GM23338 (cell line): Measurements from ENCODE around the gene FGGY. TPM values are rescaled to one million over a fixed set of nuclear protein-coding genes. Genes with fewer than 3 reads are reported as not detected.

ENCODE experiments used
- ATAC-seq: fragments of 200-7000 bp; cut with Tn5 transposase; 3 replicates; pipeline ENCODE4 v1.9.1; 2020
- DNase-seq: peaks from one replicate; pipeline ENCODE4 v3.0.0-alpha.2; 2015; ENCODE audit warnings: low spot score
- H2AFZ ChIP-seq: fragments of 200-600 bp; sonication (generic); 2 replicates; pipeline ENCODE4 v1.8.0; 2016; ENCODE audit warnings: antibody characterized with exemption, mild to moderate bottlenecking, moderate library complexity
- H3F3A ChIP-seq: fragments of 200-600 bp; sonication (generic); replicated peaks from 2 replicates; pipeline ENCODE4 v1.8.0; 2017; ENCODE audit warnings: antibody characterized with exemption, mixed run types, low read depth
- H3K27ac ChIP-seq: fragments of 200-600 bp; sonication (generic); 2 replicates; pipeline ENCODE4 v1.6.1; 2016; ENCODE audit warnings: low read depth
- H3K27me3 ChIP-seq: fragments of 200-600 bp; sonication (generic); 2 replicates; pipeline ENCODE4 v1.8.0; 2016; ENCODE audit warnings: mild to moderate bottlenecking, mixed run types, moderate library complexity; ENCODE audit not compliant: insufficient read depth
- H3K36me3 ChIP-seq: fragments of 200-600 bp; sonication (generic); 2 replicates; pipeline ENCODE4 v1.8.0; 2016; ENCODE audit warnings: mild to moderate bottlenecking; ENCODE audit not compliant: insufficient read depth
- H3K4me1 ChIP-seq: fragments of 200-600 bp; sonication (generic); 2 replicates; pipeline ENCODE4 v1.8.0; 2016; ENCODE audit warnings: mild to moderate bottlenecking, moderate library complexity; ENCODE audit not compliant: insufficient read depth
- H3K4me2 ChIP-seq: fragments of 200-600 bp; sonication (generic); 2 replicates; pipeline ENCODE4 v1.7.1; 2017; ENCODE audit warnings: mixed run types
- H3K4me3 ChIP-seq: fragments of 200-600 bp; sonication (generic); 2 replicates; pipeline ENCODE4 v1.6.1; 2016; ENCODE audit warnings: mixed run types
- H3K79me2 ChIP-seq: fragments of 200-600 bp; sonication (generic); replicated peaks from 2 replicates; pipeline ENCODE4 v1.8.0; 2017; ENCODE audit warnings: mild to moderate bottlenecking; ENCODE audit not compliant: insufficient read depth
- H3K9me2 ChIP-seq: fragments of 200-600 bp; sonication (generic); 2 replicates; pipeline ENCODE4 v1.8.0; 2017; ENCODE audit not compliant: insufficient read depth
- H4K20me1 ChIP-seq: fragments of 200-600 bp; sonication (generic); replicated peaks from 2 replicates; pipeline ENCODE4 v1.8.0; 2017; ENCODE audit warnings: mild to moderate bottlenecking; ENCODE audit not compliant: insufficient read depth
- H3K27ac Mint-ChIP-seq: 2 replicates; pipeline ENCODE4 v1.8.0; 2020; ENCODE audit warnings: inconsistent platforms, mild to moderate bottlenecking, moderate library complexity, mixed read lengths
- H3K27me3 Mint-ChIP-seq: 3 replicates; pipeline ENCODE4 v1.8.0; 2022; ENCODE audit warnings: low read depth, mild to moderate bottlenecking, moderate library complexity, mixed read lengths, inconsistent platforms; ENCODE audit not compliant: insufficient read depth, poor library complexity
- H3K36me3 Mint-ChIP-seq: 3 replicates; pipeline ENCODE4 v1.8.0; 2021; ENCODE audit warnings: low read depth, mild to moderate bottlenecking, inconsistent platforms, moderate library complexity, mixed read lengths
- H3K4me1 Mint-ChIP-seq: 3 replicates; pipeline ENCODE4 v1.8.0; 2020; ENCODE audit warnings: mild to moderate bottlenecking, inconsistent platforms, mixed read lengths
- H3K4me3 Mint-ChIP-seq: 3 replicates; pipeline ENCODE4 v1.8.0; 2021; ENCODE audit warnings: moderate library complexity, mild to moderate bottlenecking, inconsistent platforms, mixed read lengths
- H3K9me3 Mint-ChIP-seq: 3 replicates; pipeline ENCODE4 v1.8.0; 2020; ENCODE audit warnings: moderate library complexity, mild to moderate bottlenecking, inconsistent platforms, mixed read lengths
- EZH2 ChIP-seq: fragments of 200-600 bp; sonication (generic); IDR thresholded peaks from one replicate; pipeline ENCODE4 v1.8.0; 2017; ENCODE audit warnings: antibody characterized with exemption, mild to moderate bottlenecking, low read depth; ENCODE audit not compliant: unreplicated experiment
- JUNB ChIP-seq: IDR thresholded peaks from one replicate; pipeline ENCODE4 v1.6.1; 2016; ENCODE audit warnings: antibody characterized with exemption; ENCODE audit not compliant: unreplicated experiment
- NANOG ChIP-seq: IDR thresholded peaks from 2 replicates; pipeline ENCODE4 v1.6.1; 2016; ENCODE audit warnings: antibody characterized with exemption, borderline replicate concordance
- POLR2AphosphoS5 ChIP-seq: IDR thresholded peaks from 2 replicates; pipeline ENCODE4 v1.6.1; 2016; ENCODE audit warnings: antibody characterized with exemption, low read depth
- STAT1 ChIP-seq: IDR thresholded peaks from one replicate; pipeline ENCODE4 v1.6.1; 2016; ENCODE audit warnings: antibody characterized with exemption; ENCODE audit not compliant: unreplicated experiment
- ZNF331 ChIP-seq: fragments of 250-450 bp; sonication (Bioruptor Pico); IDR thresholded peaks from 2 replicates; pipeline ENCODE4 v1.5.0; 2020; ENCODE audit warnings: low read depth, mild to moderate bottlenecking, moderate library complexity
- polyA plus RNA-seq: library from polyadenylated mRNA; unstranded; fragments of >200 nt; fragmentation: Nextera tagmentation; extraction: Ambion mirVana; gene quantifications from 2 replicates; pipeline ENCODE4 v1.2.1, GENCODE V29; 2016
- total RNA-seq: library from RNA; depleted of rRNA; stranded (reverse); fragments of >200 nt; shearing (Covaris generic); gene quantifications from 2 replicates; pipeline ENCODE4 v1.2.3, GENCODE V29; 2014
- TF ChIP-seq, protein P1 (sequence below): IDR thresholded peaks from one replicate; pipeline ENCODE4 v1.6.1; 2018; ENCODE audit warnings: antibody characterized with exemption; ENCODE audit not compliant: unreplicated experiment
- TF ChIP-seq, protein P2 (sequence below): fragments of 250-450 bp; sonication (Bioruptor Pico); IDR thresholded peaks from 2 replicates; pipeline ENCODE4 v1.5.0; 2020; ENCODE audit warnings: mild to moderate bottlenecking, moderate library complexity

Gene FGGY
- total and polyA plus RNA-seq, 2 experiments from 2014 or later = 10.9 to 21.4 TPM

DNA sequence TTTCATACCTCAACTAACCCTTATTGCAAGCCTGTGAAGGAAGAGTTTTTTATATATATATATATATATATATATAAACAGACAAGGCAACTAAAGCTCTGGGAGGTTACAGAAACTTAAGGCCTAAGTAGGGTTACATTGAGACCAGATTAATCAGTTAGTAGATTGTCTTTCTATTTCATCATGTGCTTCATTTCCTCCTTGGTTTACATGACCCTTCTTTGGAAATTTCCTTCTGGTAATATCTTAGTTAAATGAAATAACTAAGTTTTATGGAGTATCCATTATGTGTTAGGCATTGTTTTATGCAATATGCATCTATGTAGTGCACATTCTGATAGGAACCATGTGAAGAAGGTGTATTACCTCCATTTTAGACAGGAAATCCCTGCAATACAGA, 112.7 kb downstream of the FGGY start:
- H3K4me1 ChIP-seq = no peaks in the 10 kb centered on the region
- no peak for DNase-seq
- H3F3A ChIP-seq = no peaks in the 10 kb centered on the region
- H3K4me2 ChIP-seq = no peak overlapping the region
- no peak for ATAC-seq
- H4K20me1 ChIP-seq = no peaks in the 10 kb centered on the region
- H3K27ac Mint-ChIP-seq = no peak overlapping the region
- H3K79me2 ChIP-seq = no peaks in the 10 kb centered on the region
- TF ChIP-seq STAT1 (no peak), NANOG (no peak), EZH2 (no peak)
- TF ChIP-seq, protein P1, sequence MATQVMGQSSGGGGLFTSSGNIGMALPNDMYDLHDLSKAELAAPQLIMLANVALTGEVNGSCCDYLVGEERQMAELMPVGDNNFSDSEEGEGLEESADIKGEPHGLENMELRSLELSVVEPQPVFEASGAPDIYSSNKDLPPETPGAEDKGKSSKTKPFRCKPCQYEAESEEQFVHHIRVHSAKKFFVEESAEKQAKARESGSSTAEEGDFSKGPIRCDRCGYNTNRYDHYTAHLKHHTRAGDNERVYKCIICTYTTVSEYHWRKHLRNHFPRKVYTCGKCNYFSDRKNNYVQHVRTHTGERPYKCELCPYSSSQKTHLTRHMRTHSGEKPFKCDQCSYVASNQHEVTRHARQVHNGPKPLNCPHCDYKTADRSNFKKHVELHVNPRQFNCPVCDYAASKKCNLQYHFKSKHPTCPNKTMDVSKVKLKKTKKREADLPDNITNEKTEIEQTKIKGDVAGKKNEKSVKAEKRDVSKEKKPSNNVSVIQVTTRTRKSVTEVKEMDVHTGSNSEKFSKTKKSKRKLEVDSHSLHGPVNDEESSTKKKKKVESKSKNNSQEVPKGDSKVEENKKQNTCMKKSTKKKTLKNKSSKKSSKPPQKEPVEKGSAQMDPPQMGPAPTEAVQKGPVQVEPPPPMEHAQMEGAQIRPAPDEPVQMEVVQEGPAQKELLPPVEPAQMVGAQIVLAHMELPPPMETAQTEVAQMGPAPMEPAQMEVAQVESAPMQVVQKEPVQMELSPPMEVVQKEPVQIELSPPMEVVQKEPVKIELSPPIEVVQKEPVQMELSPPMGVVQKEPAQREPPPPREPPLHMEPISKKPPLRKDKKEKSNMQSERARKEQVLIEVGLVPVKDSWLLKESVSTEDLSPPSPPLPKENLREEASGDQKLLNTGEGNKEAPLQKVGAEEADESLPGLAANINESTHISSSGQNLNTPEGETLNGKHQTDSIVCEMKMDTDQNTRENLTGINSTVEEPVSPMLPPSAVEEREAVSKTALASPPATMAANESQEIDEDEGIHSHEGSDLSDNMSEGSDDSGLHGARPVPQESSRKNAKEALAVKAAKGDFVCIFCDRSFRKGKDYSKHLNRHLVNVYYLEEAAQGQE = no peak
- H3K27me3 ChIP-seq = no peaks in the 10 kb centered on the region
- 0 out of 3 replicates have a peak, but pooled peaks cover 4% of the 10 kb centered on the region for H3K9me3 Mint-ChIP-seq
- H3K27me3 Mint-ChIP-seq = peaks cover 1% of the 10 kb centered on the region
- H3K4me3 Mint-ChIP-seq = no peak overlapping the region
- H3K4me3 ChIP-seq = no peak overlapping the region
- no peak overlapping the region for H3K27ac ChIP-seq
- H2AFZ ChIP-seq = no peak overlapping the region
- H3K36me3 Mint-ChIP-seq = 0 out of 3 replicates have a peak, but pooled peaks cover 2% of the 10 kb centered on the region
- peaks cover 6% of the 10 kb centered on the region; the same call in 1 of the 2 replicates for H3K9me2 ChIP-seq
- peaks cover 14% of the 10 kb centered on the region for H3K4me1 Mint-ChIP-seq
- no peaks in the 10 kb centered on the region for H3K36me3 ChIP-seq

DNA sequence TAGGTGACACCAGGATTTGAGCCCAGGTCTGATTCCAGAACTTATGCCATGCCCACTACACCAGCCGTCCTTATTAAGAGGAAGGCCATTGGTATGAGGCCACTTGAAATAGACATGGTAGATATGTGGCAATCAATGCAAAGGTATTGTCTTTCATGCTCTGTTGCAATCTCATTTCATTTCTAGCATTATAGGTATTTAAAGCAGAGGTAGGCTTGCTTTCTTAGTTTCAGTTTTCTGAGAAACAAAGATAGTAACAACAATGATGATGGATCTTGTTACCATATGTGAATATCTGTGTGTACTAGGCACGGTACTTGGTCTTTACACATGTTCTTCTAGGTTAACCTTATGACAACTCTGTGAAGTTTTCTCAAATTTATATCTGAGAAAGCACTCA, 113.1 kb downstream of the FGGY start:
- DNase-seq = no peak
- no peak overlapping the region for H3K4me3 ChIP-seq
- 0 out of 3 replicates have a peak, but pooled peaks cover 2% of the 10 kb centered on the region for H3K36me3 Mint-ChIP-seq
- H3K9me2 ChIP-seq = peaks cover 9% of the 10 kb centered on the region; the same call in 1 of the 2 replicates
- no peak overlapping the region for H2AFZ ChIP-seq
- H3K27ac Mint-ChIP-seq = no peak overlapping the region
- no peak overlapping the region for H3K4me3 Mint-ChIP-seq
- H3K27ac ChIP-seq = no peak overlapping the region
- H3K27me3 Mint-ChIP-seq = peaks cover 1% of the 10 kb centered on the region
- no peaks in the 10 kb centered on the region for H3K4me1 ChIP-seq
- no peak for ATAC-seq
- 0 out of 3 replicates have a peak, but pooled peaks cover 4% of the 10 kb centered on the region for H3K9me3 Mint-ChIP-seq
- H3K36me3 ChIP-seq = no peaks in the 10 kb centered on the region
- H3K4me2 ChIP-seq = no peak overlapping the region
- no peaks in the 10 kb centered on the region for H3K79me2 ChIP-seq
- H3K27me3 ChIP-seq = no peaks in the 10 kb centered on the region
- no peaks in the 10 kb centered on the region for H4K20me1 ChIP-seq
- H3K4me1 Mint-ChIP-seq = peaks cover 10% of the 10 kb centered on the region
- no peaks in the 10 kb centered on the region for H3F3A ChIP-seq
- TF ChIP-seq, protein P1 = no peak
- TF ChIP-seq NANOG (no peak), ZNF331 (CRISPR knock-in tag) (no peak), JUNB (no peak), POLR2AphosphoS5 (no peak)
- TF ChIP-seq, protein P2, sequence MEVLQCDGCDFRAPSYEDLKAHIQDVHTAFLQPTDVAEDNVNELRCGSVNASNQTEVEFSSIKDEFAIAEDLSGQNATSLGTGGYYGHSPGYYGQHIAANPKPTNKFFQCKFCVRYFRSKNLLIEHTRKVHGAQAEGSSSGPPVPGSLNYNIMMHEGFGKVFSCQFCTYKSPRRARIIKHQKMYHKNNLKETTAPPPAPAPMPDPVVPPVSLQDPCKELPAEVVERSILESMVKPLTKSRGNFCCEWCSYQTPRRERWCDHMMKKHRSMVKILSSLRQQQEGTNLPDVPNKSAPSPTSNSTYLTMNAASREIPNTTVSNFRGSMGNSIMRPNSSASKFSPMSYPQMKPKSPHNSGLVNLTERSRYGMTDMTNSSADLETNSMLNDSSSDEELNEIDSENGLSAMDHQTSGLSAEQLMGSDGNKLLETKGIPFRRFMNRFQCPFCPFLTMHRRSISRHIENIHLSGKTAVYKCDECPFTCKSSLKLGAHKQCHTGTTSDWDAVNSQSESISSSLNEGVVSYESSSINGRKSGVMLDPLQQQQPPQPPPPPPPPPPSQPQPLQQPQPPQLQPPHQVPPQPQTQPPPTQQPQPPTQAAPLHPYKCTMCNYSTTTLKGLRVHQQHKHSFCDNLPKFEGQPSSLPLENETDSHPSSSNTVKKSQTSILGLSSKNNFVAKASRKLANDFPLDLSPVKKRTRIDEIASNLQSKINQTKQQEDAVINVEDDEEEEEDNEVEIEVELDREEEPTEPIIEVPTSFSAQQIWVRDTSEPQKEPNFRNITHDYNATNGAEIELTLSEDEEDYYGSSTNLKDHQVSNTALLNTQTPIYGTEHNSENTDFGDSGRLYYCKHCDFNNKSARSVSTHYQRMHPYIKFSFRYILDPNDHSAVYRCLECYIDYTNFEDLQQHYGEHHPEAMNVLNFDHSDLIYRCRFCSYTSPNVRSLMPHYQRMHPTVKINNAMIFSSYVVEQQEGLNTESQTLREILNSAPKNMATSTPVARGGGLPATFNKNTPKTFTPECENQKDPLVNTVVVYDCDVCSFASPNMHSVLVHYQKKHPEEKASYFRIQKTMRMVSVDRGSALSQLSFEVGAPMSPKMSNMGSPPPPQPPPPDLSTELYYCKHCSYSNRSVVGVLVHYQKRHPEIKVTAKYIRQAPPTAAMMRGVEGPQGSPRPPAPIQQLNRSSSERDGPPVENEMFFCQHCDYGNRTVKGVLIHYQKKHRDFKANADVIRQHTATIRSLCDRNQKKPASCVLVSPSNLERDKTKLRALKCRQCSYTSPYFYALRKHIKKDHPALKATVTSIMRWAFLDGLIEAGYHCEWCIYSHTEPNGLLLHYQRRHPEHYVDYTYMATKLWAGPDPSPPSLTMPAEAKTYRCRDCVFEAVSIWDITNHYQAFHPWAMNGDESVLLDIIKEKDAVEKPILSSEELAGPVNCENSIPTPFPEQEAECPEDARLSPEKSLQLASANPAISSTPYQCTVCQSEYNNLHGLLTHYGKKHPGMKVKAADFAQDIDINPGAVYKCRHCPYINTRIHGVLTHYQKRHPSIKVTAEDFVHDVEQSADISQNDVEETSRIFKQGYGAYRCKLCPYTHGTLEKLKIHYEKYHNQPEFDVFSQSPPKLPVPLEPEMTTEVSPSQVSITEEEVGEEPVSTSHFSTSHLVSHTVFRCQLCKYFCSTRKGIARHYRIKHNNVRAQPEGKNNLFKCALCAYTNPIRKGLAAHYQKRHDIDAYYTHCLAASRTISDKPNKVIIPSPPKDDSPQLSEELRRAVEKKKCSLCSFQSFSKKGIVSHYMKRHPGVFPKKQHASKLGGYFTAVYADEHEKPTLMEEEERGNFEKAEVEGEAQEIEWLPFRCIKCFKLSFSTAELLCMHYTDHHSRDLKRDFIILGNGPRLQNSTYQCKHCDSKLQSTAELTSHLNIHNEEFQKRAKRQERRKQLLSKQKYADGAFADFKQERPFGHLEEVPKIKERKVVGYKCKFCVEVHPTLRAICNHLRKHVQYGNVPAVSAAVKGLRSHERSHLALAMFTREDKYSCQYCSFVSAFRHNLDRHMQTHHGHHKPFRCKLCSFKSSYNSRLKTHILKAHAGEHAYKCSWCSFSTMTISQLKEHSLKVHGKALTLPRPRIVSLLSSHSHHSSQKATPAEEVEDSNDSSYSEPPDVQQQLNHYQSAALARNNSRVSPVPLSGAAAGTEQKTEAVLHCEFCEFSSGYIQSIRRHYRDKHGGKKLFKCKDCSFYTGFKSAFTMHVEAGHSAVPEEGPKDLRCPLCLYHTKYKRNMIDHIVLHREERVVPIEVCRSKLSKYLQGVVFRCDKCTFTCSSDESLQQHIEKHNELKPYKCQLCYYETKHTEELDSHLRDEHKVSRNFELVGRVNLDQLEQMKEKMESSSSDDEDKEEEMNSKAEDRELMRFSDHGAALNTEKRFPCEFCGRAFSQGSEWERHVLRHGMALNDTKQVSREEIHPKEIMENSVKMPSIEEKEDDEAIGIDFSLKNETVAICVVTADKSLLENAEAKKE = no peak
